Activated CD4-positive, alpha-beta T cell treated with anti-CD3 and anti-CD28 coated beads for 36 hours (primary cell): Measurements from ENCODE around the gene SPDYE4. TPM values are rescaled to one million over a fixed set of nuclear protein-coding genes. Genes with fewer than 3 reads are reported as not detected.
"Not testable (repeated sequence)": the region's sequence is repeated elsewhere in the genome, so short reads cannot be mapped to it uniquely, and the experiment has no call there.

Source experiments
- ATAC-seq: fragments of 200-7000 bp; cut with Tn5 transposase; one replicate; pipeline ENCODE4 v1.10.0; 2021; ENCODE audit warnings: mild to moderate bottlenecking, moderate library complexity
- CTCF ChIA-PET: fragments of 350-600 bp; sonication (Branson Sonifier 250); formaldehyde crosslinking; loops from one replicate; lab custom pipeline; 2021; ENCODE audit warnings: antibody characterized with exemption; lab: Charles Lee
- POLR2A ChIA-PET: fragments of 350-600 bp; sonication (Branson Sonifier 250); formaldehyde crosslinking; loops from one replicate; lab custom pipeline; 2021; ENCODE audit warnings: antibody characterized with exemption, inconsistent platforms; lab: Charles Lee
- DNase-seq: peaks from one replicate; pipeline ENCODE4 v3.0.0-alpha.2; 2020
- H3K27ac Mint-ChIP-seq: one replicate; pipeline ENCODE4 v1.8.0; 2021; ENCODE audit warnings: mixed read lengths
- H3K27me3 Mint-ChIP-seq: one replicate; pipeline ENCODE4 v1.8.0; 2021; ENCODE audit warnings: mixed read lengths
- H3K36me3 Mint-ChIP-seq: one replicate; pipeline ENCODE4 v1.8.0; 2021; ENCODE audit warnings: low read depth, mixed read lengths
- H3K4me1 Mint-ChIP-seq: one replicate; pipeline ENCODE4 v1.8.0; 2021; ENCODE audit warnings: mixed read lengths
- H3K4me3 Mint-ChIP-seq: one replicate; pipeline ENCODE4 v1.8.0; 2021; ENCODE audit warnings: mild to moderate bottlenecking, moderate library complexity, mixed read lengths
- H3K9me3 Mint-ChIP-seq: one replicate; pipeline ENCODE4 v1.8.0; 2021; ENCODE audit warnings: low read depth, mixed read lengths
- intact Hi-C, 2 experiments: fragments of 100-400 bp; cut with DNase I in 1 of 2; cut with micrococcal nuclease in 1 of 2; formaldehyde crosslinking; loops; one replicate each; pipeline versions ENCODE4 v1.14.2 to v1.15.1; 2022 to 2024; cut with DNase I, micrococcal nuclease
- total RNA-seq, 2 experiments: library from RNA; stranded (reverse); gene quantifications; one replicate each; pipeline ENCODE4 v1.2.3, GENCODE V29; 2021

Gene SPDYE4
- not detected for total RNA-seq

- ChIA-PET CTCF (no interaction called here), POLR2A (no interaction called here)
- no peaks in the 10 kb centered on the region for H3K4me1 Mint-ChIP-seq
- peaks cover 2% of the 10 kb centered on the region for H3K9me3 Mint-ChIP-seq
- no peak within 1 kb of the TSS for H3K4me3 Mint-ChIP-seq
- H3K27ac Mint-ChIP-seq: no peak within 1 kb of the TSS
- peaks cover 17% of the 10 kb centered on the region for H3K27me3 Mint-ChIP-seq
- DNase-seq (no peak), ATAC-seq (no peak)
- intact Hi-C loops: no loop called here
- H3K36me3 Mint-ChIP-seq: no peaks in the 10 kb centered on the region
Observed at GRCh38 chr17:8758137-8758596, at the start of gene SPDYE4. SPDYE4 (minus strand) TSS chr17:8758546; CDS start chr17:8758382, 164 bp downstream.

GRCh38 chr17:8806926-8807550, 48.7 kb upstream of the SPDYE4 start:
- no peaks in the 10 kb centered on the region for H3K4me1 Mint-ChIP-seq
- H3K27ac Mint-ChIP-seq: no peak overlapping the region
- ChIA-PET CTCF (interaction anchor here (1.1 to 2.3 kb wide), 4 partner anchors 8 to 88 kb away, joined by 3 to 5 read pairs (median 4); no protein-coding TSS in a partner anchor), POLR2A (no interaction called here)
- H3K4me3 Mint-ChIP-seq: no peak overlapping the region
- H3K36me3 Mint-ChIP-seq: peaks cover 25% of the 10 kb centered on the region
- peak; percentile 55 for ATAC-seq
- intact Hi-C loops: no loop called here
- no peak for DNase-seq
- peaks cover 30% of the 10 kb centered on the region for H3K9me3 Mint-ChIP-seq
- H3K27me3 Mint-ChIP-seq: no peaks in the 10 kb centered on the region

- Mint-ChIP-seq H3K36me3 (peaks cover 18% of the 10 kb centered on the region), H3K4me3 (no peak overlapping the region), H3K9me3 (peaks cover 24% of the 10 kb centered on the region), H3K27me3 (no peaks in the 10 kb centered on the region), H3K4me1 (no peaks in the 10 kb centered on the region), H3K27ac (no peak overlapping the region)
- intact Hi-C loops: no loop called here
- POLR2A ChIA-PET: no interaction called here
- DNase-seq: no peak
- CTCF ChIA-PET: interaction anchor here (0.7 to 1.2 kb wide), 4 partner anchors 9 to 89 kb away, joined by 3 to 4 read pairs (median 4); no protein-coding TSS in a partner anchor
- ATAC-seq: no peak
Observed at GRCh38 chr17:8806253-8806925, 48.0 kb upstream of the SPDYE4 start.

GRCh38 chr17:8805396-8805795, 47.0 kb upstream of the SPDYE4 start:
- H3K4me1 Mint-ChIP-seq, H3K4me3 Mint-ChIP-seq, H3K27me3 Mint-ChIP-seq, DNase-seq, ATAC-seq, POLR2A ChIA-PET, H3K27ac Mint-ChIP-seq: not testable (repeated sequence)
- H3K36me3 Mint-ChIP-seq: peaks cover 16% of the 10 kb centered on the region
- CTCF ChIA-PET: interaction anchor here (0.6 to 0.7 kb wide), 2 partner anchors 71 to 308 kb away, joined by 3 read pairs; no protein-coding TSS in a partner anchor
- peaks cover 23% of the 10 kb centered on the region for H3K9me3 Mint-ChIP-seq
- intact Hi-C loops: loop anchor here in 1 of 2 experiments (2.0 kb wide), 1 partner anchor 193 kb away; no protein-coding TSS in a partner anchor

GRCh38 chr17:8803531-8804420, 45.4 kb upstream of the SPDYE4 start:
- Mint-ChIP-seq H3K27ac (no peak overlapping the region), H3K27me3 (no peaks in the 10 kb centered on the region), H3K4me3 (no peak overlapping the region), H3K4me1 (no peaks in the 10 kb centered on the region), H3K9me3 (peaks cover 13% of the 10 kb centered on the region), H3K36me3 (peaks cover 8% of the 10 kb centered on the region)
- DNase-seq: peak; percentile 24
- POLR2A ChIA-PET: no interaction called here
- intact Hi-C loops: loop anchor here (2.0 to 5.0 kb wide), 3 partner anchors 94 to 195 kb away; no protein-coding TSS in a partner anchor
- CTCF ChIA-PET: interaction anchor here (0.6 to 0.8 kb wide), 2 partner anchors 21 to 714 kb away, joined by 3 to 5 read pairs; no protein-coding TSS in a partner anchor
- no peak for ATAC-seq

GRCh38 chr17:8801135-8801840, 42.9 kb upstream of the SPDYE4 start:
- Mint-ChIP-seq H3K4me1 (no peaks in the 10 kb centered on the region), H3K27me3 (no peaks in the 10 kb centered on the region), H3K36me3 (no peaks in the 10 kb centered on the region), H3K9me3 (no peaks in the 10 kb centered on the region), H3K27ac (no peak overlapping the region), H3K4me3 (no peak overlapping the region)
- intact Hi-C loops: loop anchor here in 1 of 2 experiments (5.0 kb wide), 2 partner anchors 96 to 196 kb away; no protein-coding TSS in a partner anchor
- ChIA-PET POLR2A (no interaction called here), CTCF (interaction anchor here (2.4 kb wide), 1 partner anchor 16 kb away, joined by 11 read pairs; no protein-coding TSS in a partner anchor)
- ATAC-seq (no peak), DNase-seq (no peak)

GRCh38 chr17:8800656-8801055, 42.3 kb upstream of the SPDYE4 start:
- ChIA-PET CTCF (interaction anchor here (2.4 kb wide), 1 partner anchor 15 kb away, joined by 11 read pairs; no protein-coding TSS in a partner anchor), POLR2A (interaction anchor here (0.6 kb wide), 1 partner anchor 96 kb away, joined by 3 read pairs; no protein-coding TSS in a partner anchor)
- DNase-seq (no peak), ATAC-seq (no peak)
- H3K4me1 Mint-ChIP-seq: no peaks in the 10 kb centered on the region
- H3K27ac Mint-ChIP-seq: no peak overlapping the region
- H3K36me3 Mint-ChIP-seq: no peaks in the 10 kb centered on the region
- no peaks in the 10 kb centered on the region for H3K27me3 Mint-ChIP-seq
- no peak overlapping the region for H3K4me3 Mint-ChIP-seq
- H3K9me3 Mint-ChIP-seq: no peaks in the 10 kb centered on the region
- intact Hi-C loops: loop anchor here in 1 of 2 experiments (5.0 kb wide), 2 partner anchors 97 to 197 kb away; no protein-coding TSS in a partner anchor

GRCh38 chr17:8799570-8800212, 41.3 kb upstream of the SPDYE4 start:
- Mint-ChIP-seq H3K4me3 (no peak overlapping the region), H3K4me1 (no peaks in the 10 kb centered on the region), H3K36me3 (no peaks in the 10 kb centered on the region), H3K27ac (no peak overlapping the region), H3K9me3 (no peaks in the 10 kb centered on the region), H3K27me3 (no peaks in the 10 kb centered on the region)
- intact Hi-C loops: loop anchor here (1.0 to 5.0 kb wide), 3 partner anchors 98 to 199 kb away; no protein-coding TSS in a partner anchor
- CTCF ChIA-PET: interaction anchor here (1.5 to 2.4 kb wide), 2 partner anchors 14 to 199 kb away, joined by 8 to 11 read pairs; no protein-coding TSS in a partner anchor
- POLR2A ChIA-PET: interaction anchor here (0.6 kb wide), 1 partner anchor 95 kb away, joined by 3 read pairs; no protein-coding TSS in a partner anchor
- DNase-seq: no peak
- no peak for ATAC-seq

- peak; percentile 37 for DNase-seq
- intact Hi-C loops: loop anchor here in 1 of 2 experiments (1.0 kb wide), 1 partner anchor 199 kb away; no protein-coding TSS in a partner anchor
- Mint-ChIP-seq H3K4me3 (no peak within 1 kb of the TSS), H3K27ac (no peak within 1 kb of the TSS), H3K27me3 (no peaks in the 10 kb centered on the region), H3K4me1 (no peaks in the 10 kb centered on the region), H3K9me3 (no peaks in the 10 kb centered on the region), H3K36me3 (no peaks in the 10 kb centered on the region)
- ChIA-PET CTCF (interaction anchor here (1.5 to 2.4 kb wide), 2 partner anchors 13 to 199 kb away, joined by 8 to 11 read pairs; no protein-coding TSS in a partner anchor), POLR2A (no interaction called here)
- ATAC-seq: peak; percentile 49
Observed at GRCh38 chr17:8798846-8799569, 40.7 kb upstream of the SPDYE4 start, which contains the start of gene MFSD6L. MFSD6L (minus strand) TSS chr17:8799365; CDS start chr17:8799120, 245 bp downstream.
